Karpas-422 (cell line): ENCODE data around the gene SOCS7. TPM values are rescaled to one million over a fixed set of nuclear protein-coding genes. Genes with fewer than 3 reads are reported as not detected.

Source experiments
- DNase-seq: peaks from one replicate; pipeline ENCODE4 v3.0.0-alpha.2; 2015
- H2AFZ ChIP-seq: fragments of 200-600 bp; sonication (generic); 2 replicates; pipeline ENCODE4 v1.6.1; 2014; ENCODE audit warnings: antibody characterized with exemption, low read length, mixed read lengths
- H3K27ac ChIP-seq: fragments of 200-600 bp; sonication (generic); 2 replicates; pipeline ENCODE4 v1.5.1; 2014; ENCODE audit warnings: mild to moderate bottlenecking, low read length, moderate library complexity
- H3K27me3 ChIP-seq: fragments of 200-600 bp; sonication (generic); 2 replicates; pipeline ENCODE4 v1.6.1; 2014; ENCODE audit warnings: low read length, mixed read lengths
- H3K36me3 ChIP-seq: fragments of 200-600 bp; sonication (generic); 2 replicates; pipeline ENCODE4 v1.6.1; 2014; ENCODE audit warnings: low read length, mixed read lengths; ENCODE audit not compliant: insufficient read depth
- H3K4me1 ChIP-seq: fragments of 200-600 bp; sonication (generic); 2 replicates; pipeline ENCODE4 v1.6.1; 2014; ENCODE audit warnings: mild to moderate bottlenecking, low read length, mixed read lengths
- H3K4me2 ChIP-seq: fragments of 200-600 bp; sonication (generic); 2 replicates; pipeline ENCODE4 v1.6.1; 2014; ENCODE audit warnings: low read length, low read depth, mild to moderate bottlenecking; ENCODE audit not compliant: poor library complexity, severe bottlenecking
- H3K4me3 ChIP-seq: fragments of 200-600 bp; sonication (generic); 2 replicates; pipeline ENCODE4 v1.5.1; 2014; ENCODE audit warnings: mild to moderate bottlenecking, antibody characterized with exemption, low read length, mixed read lengths
- H3K79me2 ChIP-seq: fragments of 200-600 bp; sonication (generic); 2 replicates; pipeline ENCODE4 v1.6.1; 2014; ENCODE audit warnings: mild to moderate bottlenecking, low read length, mixed read lengths
- H3K9ac ChIP-seq: fragments of 200-600 bp; sonication (generic); 2 replicates; pipeline ENCODE4 v1.6.0; 2014; ENCODE audit warnings: low read length
- H3K9me2 ChIP-seq: fragments of 200-600 bp; sonication (generic), shearing (Covaris generic); replicated peaks from 2 replicates; pipeline ENCODE4 v1.6.0; 2014; ENCODE audit warnings: mild to moderate bottlenecking, low read length, moderate library complexity; ENCODE audit not compliant: insufficient read depth
- H3K9me3 ChIP-seq: fragments of 300-700, 200-600 bp; sonication (generic); 2 replicates; pipeline ENCODE4 v1.6.1; 2014; ENCODE audit warnings: low read length, mixed read lengths
- H4K20me1 ChIP-seq: fragments of 200-600 bp; sonication (generic); 2 replicates; pipeline ENCODE4 v1.6.1; 2014; ENCODE audit warnings: mild to moderate bottlenecking, antibody characterized with exemption, low read length, low read depth; ENCODE audit not compliant: insufficient read depth
- total RNA-seq: library from RNA; depleted of rRNA; stranded (reverse); fragments of >200 nt; shearing (Covaris generic); gene quantifications from 2 replicates; pipeline ENCODE4 v1.2.3, GENCODE V29; 2014; ENCODE audit warnings: low replicate concordance

SOCS7 gene
- total RNA-seq, 1 experiment from 2014 or later, result 26.5 TPM

DNA sequence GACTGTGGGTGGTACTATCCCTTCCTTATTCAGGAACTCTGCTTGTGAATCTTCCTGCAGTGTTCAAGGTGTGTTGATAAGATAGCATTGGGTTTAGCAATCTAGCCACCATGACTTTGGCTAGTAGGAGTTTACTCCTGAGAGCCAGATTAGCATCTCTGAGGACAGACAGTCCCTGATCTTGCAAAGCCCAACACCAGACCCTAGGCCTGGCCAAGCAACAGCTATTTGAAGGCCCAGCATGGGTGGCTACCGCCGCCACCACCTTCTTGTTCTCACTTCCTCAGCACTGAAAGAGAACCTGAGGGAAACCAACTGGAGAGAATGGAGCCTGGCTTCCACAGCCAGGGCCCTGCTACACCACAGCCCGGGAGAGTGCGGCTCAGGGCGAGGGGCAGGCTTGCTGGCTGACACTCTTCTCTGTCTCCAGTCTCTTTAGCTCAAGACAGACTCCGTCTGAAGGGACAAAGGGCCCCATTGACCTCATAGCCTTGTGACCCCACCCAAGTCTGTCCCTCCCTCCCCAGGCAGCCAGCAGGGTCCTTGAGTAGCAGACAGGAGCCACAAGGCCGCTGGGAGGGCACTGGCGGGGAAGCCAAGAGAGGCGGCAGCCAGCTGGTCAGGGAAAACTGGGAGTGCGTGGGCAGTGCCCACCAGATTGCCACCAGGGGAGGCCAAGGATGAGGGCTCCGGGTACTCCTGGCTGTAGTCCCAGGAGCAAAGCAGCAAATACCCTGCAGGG is 65.7 kb downstream of the SOCS7 start:
- Histone ChIP-seq H3K27me3 (no peaks in the 10 kb centered on the region), H3K36me3 (no peaks in the 10 kb centered on the region), H3K9me3 (no peaks in the 10 kb centered on the region), H4K20me1 (no peaks in the 10 kb centered on the region), H3K4me2 (no peak overlapping the region), H3K9ac (peak overlapping the region; percentile 33; the same call in 1 of the 2 replicates), H3K79me2 (no peaks in the 10 kb centered on the region), H3K4me1 (peaks cover 31% of the 10 kb centered on the region), H2AFZ (no peak overlapping the region), H3K4me3 (no peak overlapping the region), H3K9me2 (no peaks in the 10 kb centered on the region), H3K27ac (no peak overlapping the region)
- no peak for DNase-seq

DNA sequence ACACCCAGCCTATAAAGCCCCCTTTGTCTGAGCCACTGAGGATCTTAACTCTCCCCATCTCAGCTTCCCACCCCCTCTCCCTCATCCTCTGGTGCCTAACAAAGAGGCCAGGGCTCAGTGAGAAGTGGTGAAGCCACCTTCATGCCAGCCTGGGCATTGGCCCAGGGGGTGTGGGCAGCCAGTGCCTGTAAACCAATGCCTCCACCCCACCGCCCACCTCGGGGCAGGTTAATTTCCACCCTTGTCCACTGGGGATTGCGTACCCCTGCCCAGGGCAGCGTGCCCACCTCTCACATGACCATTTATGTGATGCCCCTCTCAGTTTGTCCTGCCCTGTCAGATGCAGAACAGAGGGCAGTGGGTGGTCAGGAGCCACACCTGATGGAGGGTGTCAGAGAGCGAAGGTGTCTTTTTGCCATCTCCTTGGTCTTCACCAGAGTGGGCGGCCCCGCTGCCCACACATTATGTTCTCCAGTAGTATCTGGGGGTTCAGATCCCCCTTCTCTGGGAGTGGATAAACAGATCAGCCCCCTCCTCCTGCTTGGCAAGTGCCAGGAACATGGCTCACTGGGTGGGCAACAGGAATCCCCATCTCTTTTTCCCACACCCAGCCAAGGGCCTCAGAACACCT is 66.5 kb downstream of the SOCS7 start:
- Histone ChIP-seq H3K36me3 (no peaks in the 10 kb centered on the region), H3K27ac (no peak overlapping the region), H2AFZ (no peak overlapping the region), H3K4me3 (no peak overlapping the region), H3K9me3 (no peaks in the 10 kb centered on the region), H3K9me2 (no peaks in the 10 kb centered on the region), H3K79me2 (no peaks in the 10 kb centered on the region), H4K20me1 (no peaks in the 10 kb centered on the region), H3K4me2 (no peak overlapping the region), H3K4me1 (peaks cover 32% of the 10 kb centered on the region), H3K27me3 (no peaks in the 10 kb centered on the region), H3K9ac (no peak overlapping the region)
- no peak for DNase-seq

DNA sequence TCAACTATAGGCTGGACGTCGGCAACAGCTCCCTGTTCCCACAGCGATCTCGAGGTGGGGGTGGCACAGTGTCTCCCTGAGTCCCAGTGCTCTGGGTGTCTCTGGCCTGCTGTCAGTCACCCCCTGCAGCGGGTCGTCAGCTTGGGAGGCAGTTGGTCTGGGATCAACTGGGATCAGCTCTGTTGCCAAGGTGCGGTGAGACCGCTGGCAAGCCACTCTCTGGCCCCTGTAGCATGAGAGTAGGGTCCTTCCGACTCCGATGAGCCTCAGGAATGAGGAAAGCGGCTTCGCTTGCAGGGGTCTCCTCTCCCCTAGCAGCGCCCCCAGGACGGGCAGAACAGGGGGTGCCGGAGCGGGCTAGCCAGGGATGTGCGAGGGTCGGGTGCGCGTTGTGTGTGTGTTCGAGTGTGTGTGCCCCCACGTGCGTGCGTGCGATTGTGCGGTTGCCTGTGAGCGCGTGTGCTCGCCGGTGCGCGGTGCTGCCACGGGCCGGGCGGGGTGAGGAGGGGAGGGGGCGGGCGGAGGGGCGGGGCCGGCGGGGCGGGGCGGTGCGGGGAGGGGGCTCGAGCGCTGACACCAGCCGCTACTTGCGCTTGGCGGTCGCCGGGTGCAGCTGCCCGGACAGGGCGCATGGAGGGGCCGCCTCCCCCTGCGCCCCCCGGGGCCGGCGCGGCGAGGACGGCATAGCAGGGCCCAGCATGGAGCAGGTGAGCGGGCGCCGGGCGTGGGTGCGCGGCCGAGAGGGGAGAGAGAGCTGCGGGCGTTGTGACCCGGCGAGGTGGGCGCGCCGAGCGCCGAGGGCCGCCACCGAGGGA is 67.3 kb downstream of the SOCS7 start:
- H3K9me2 ChIP-seq, result no peaks in the 10 kb centered on the region
- DNase-seq, result no peak
- no peaks in the 10 kb centered on the region for H4K20me1 ChIP-seq
- peaks cover 32% of the 10 kb centered on the region for H3K4me1 ChIP-seq
- no peaks in the 10 kb centered on the region for H3K9me3 ChIP-seq
- H3K9ac ChIP-seq, result no peak overlapping the region
- no peak overlapping the region for H3K27ac ChIP-seq
- no peaks in the 10 kb centered on the region for H3K36me3 ChIP-seq
- no peak overlapping the region for H2AFZ ChIP-seq
- H3K4me3 ChIP-seq, result no peak overlapping the region
- H3K4me2 ChIP-seq, result no peak overlapping the region
- H3K79me2 ChIP-seq, result no peaks in the 10 kb centered on the region
- no peaks in the 10 kb centered on the region for H3K27me3 ChIP-seq

DNA sequence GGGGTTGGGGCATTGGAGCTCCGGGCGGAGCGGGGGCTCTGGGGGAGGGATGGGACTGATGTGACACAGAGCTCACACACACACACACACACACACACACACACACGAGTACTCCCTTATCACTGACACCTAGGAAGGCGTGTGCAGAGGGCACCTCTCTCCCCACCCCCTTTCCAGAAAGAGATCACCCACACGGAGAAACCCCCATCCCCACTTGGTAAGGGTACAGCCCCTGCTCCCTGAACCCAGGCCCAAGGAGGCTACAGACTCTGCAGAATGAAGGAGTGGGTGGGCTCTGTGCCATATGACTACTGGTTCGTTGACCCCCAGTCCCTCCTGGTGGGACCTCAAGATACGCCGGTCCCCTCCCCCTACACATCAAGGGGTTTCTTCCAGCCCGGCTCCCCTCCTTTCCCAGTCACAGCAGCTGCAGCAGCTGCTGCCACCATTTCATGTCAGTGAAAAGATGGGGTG is 67.9 kb downstream of the SOCS7 start:
- H2AFZ ChIP-seq, result no peak overlapping the region
- no peaks in the 10 kb centered on the region for H3K27me3 ChIP-seq
- H3K4me2 ChIP-seq, result no peak overlapping the region
- peaks cover 31% of the 10 kb centered on the region for H3K4me1 ChIP-seq
- no peak overlapping the region for H3K4me3 ChIP-seq
- no peaks in the 10 kb centered on the region for H3K9me3 ChIP-seq
- H3K27ac ChIP-seq, result no peak overlapping the region
- no peaks in the 10 kb centered on the region for H4K20me1 ChIP-seq
- H3K9me2 ChIP-seq, result no peaks in the 10 kb centered on the region
- no peaks in the 10 kb centered on the region for H3K79me2 ChIP-seq
- H3K9ac ChIP-seq, result no peak overlapping the region
- H3K36me3 ChIP-seq, result no peaks in the 10 kb centered on the region
- DNase-seq, result no peak

DNA sequence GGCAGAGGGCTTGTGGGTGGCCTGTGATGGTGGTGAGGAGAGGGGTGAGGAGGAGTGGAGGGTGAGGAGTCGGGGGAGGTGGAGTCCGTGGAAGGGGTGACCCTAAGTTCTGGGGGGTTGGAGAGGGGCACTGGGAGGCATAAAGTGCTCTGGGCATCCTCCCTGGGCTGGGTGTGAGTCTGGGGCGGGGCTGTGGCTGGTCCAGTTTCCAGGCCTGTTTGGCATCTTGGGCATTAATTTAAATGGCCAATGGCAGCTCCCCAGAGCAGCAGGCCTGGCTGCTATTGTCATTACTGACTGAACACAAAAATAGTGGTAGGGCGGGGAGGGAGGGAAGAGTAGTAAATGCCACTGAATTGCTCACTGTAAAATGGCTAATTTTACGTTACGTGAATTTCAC is 68.9 kb downstream of the SOCS7 start:
- no peaks in the 10 kb centered on the region for H3K27me3 ChIP-seq
- H3K4me2 ChIP-seq, result no peak overlapping the region
- H3K9ac ChIP-seq, result no peak overlapping the region

DNA sequence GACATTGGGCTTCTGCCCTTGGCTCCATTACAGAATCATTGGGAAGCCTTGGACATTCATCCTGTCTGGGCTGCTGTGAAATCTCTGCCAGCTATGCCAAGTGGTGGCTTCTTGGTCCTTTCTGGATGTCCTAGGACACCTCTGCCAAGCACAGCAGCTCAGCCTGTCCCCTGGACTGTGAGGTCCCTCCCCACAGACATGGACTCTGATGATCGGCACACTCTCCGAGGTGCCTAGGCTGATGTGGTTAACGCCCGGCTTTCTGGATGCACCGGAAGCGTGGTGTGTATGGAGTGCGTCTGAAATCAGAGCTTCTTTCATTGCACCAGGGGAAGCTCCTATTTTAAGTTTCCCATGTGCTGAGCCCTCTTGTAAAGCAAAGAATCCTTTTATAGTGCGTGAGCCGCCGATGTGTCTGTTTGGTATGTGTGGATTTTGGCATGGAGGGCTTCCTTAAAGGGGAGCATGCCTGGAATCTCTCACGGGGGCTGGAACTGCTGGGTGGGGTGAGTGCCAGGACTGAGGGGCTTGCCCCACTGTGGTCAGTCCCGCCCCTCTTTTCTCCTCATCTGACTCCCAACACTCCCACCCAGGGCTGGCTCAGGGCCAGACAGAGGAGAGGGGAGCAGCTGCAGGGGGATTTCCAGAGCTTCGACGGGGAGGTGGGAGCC is 69.7 kb downstream of the SOCS7 start:
- Histone ChIP-seq H3K4me3 (no peak overlapping the region), H3K27ac (no peak overlapping the region), H4K20me1 (no peaks in the 10 kb centered on the region), H3K79me2 (no peaks in the 10 kb centered on the region), H3K4me2 (no peak overlapping the region), H3K9me3 (no peaks in the 10 kb centered on the region), H3K4me1 (peaks cover 16% of the 10 kb centered on the region), H3K9me2 (no peaks in the 10 kb centered on the region), H3K36me3 (no peaks in the 10 kb centered on the region), H3K27me3 (no peaks in the 10 kb centered on the region), H2AFZ (no peak overlapping the region), H3K9ac (no peak overlapping the region)
- DNase-seq, result no peak

More for the DNA sequence above, 68.9 kb downstream of the SOCS7 start:
- H3K27ac ChIP-seq, result no peak overlapping the region
- H3K4me3 ChIP-seq, result no peak overlapping the region
- H3K9me3 ChIP-seq, result no peaks in the 10 kb centered on the region
- H3K36me3 ChIP-seq, result no peaks in the 10 kb centered on the region
- H4K20me1 ChIP-seq, result no peaks in the 10 kb centered on the region
- peaks cover 21% of the 10 kb centered on the region for H3K4me1 ChIP-seq
- H2AFZ ChIP-seq, result no peak overlapping the region
- no peaks in the 10 kb centered on the region for H3K9me2 ChIP-seq
- no peak for DNase-seq
- no peaks in the 10 kb centered on the region for H3K79me2 ChIP-seq

DNA sequence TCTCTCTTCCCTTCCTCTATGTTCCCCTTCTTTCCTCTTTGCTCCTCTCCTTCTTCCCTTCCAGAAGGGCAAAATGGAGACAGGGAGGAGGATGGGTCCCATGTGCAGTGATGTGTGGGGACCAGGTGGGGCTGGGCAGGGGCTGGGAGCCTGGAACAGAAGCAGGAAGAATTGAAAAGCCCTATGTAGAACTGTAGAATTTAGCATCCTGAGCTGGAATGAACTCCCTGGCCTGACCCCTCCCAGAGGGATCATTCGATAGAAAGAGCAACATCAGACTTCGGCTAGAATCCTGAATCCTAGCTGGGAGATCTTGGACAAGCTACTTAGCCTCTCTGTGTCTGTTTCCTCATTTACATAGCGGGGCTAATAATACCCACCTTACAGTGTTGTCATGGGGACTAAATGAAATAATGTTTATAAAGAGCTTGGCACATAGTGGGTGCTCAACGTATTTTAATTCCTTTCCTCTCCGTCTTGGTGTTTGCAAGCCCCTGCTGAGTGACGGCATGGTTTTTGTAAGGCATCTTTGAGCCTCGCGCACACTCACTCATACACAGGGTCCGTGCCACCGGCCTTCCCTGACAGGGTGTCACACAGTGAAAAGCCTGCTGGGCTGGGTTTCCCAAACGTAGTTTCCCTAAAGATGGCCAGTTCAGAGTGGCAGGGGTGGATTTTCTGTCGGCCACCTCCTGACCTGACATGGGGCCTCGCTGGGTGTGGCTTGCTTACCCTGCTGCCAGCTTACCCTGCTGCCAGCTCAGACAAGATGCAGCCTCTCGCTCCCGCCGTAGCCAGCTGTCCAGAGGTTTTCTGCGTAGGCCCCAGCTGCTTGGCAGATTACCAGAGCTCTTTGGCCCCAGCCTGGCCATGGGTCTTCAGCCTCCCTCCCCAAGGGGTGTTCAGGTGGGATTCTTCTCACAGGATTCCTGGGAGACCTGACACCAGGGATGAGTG is 70.5 kb downstream of the SOCS7 start:
- H3K4me3 ChIP-seq, result no peak overlapping the region
- DNase-seq, result no peak
- H4K20me1 ChIP-seq, result no peaks in the 10 kb centered on the region
- no peak overlapping the region for H2AFZ ChIP-seq
- no peaks in the 10 kb centered on the region for H3K36me3 ChIP-seq
- no peaks in the 10 kb centered on the region for H3K9me3 ChIP-seq
- peaks cover 12% of the 10 kb centered on the region for H3K4me1 ChIP-seq
- no peaks in the 10 kb centered on the region for H3K79me2 ChIP-seq
- no peak overlapping the region for H3K9ac ChIP-seq
- no peak overlapping the region for H3K27ac ChIP-seq
- no peaks in the 10 kb centered on the region for H3K9me2 ChIP-seq
- H3K27me3 ChIP-seq, result no peaks in the 10 kb centered on the region
- H3K4me2 ChIP-seq, result no peak overlapping the region
